K562 (cell line): ENCODE measurements around the gene DAGLB. TPM values are rescaled to one million over a fixed set of nuclear protein-coding genes. Genes with fewer than 3 reads are reported as not detected.
A peak's percentile ranks its signal among the peaks of the same experiment; 100 is the strongest.

ENCODE experiments used
- CBX1 ChIP-seq: sonication (generic); IDR thresholded peaks from 2 replicates; pipeline ENCODE4 v1.6.1; 2016; ENCODE audit warnings: antibody characterized with exemption, low read depth, mild to moderate bottlenecking
- CREBBP ChIP-seq: IDR thresholded peaks from one replicate; pipeline ENCODE4 v1.6.1; 2012; ENCODE audit warnings: low read depth, mild to moderate bottlenecking, control low read depth, inconsistent platforms, low read length
- DPF2 ChIP-seq: fragments of 450-650 bp; IDR thresholded peaks from 2 replicates; pipeline ENCODE4 v1.6.1; 2016
- HDAC6 ChIP-seq: IDR thresholded peaks from 2 replicates; pipeline ENCODE4 v1.6.1; 2012; ENCODE audit warnings: low read depth, mild to moderate bottlenecking, control low read depth, inconsistent platforms, low read length, moderate library complexity
- JUN ChIP-seq, 2 experiments: sonication (generic) in 1 of 2; formaldehyde crosslinking in 1 of 2; IDR thresholded peaks; 2 replicates each; pipeline versions ENCODE4 v1.6.1 to v1.8.0; 2012 to 2022; ENCODE audit warnings: borderline replicate concordance in 2 of 2, mild to moderate bottlenecking in 2 of 2, improper control_type of control experiment in 1 of 2, low read depth in 1 of 2, low read length in 1 of 2, missing genetic modification reagents in 1 of 2
- LCOR ChIP-seq: sonication (generic); formaldehyde crosslinking; IDR thresholded peaks from 2 replicates; pipeline ENCODE4 v1.8.0; 2022; ENCODE audit warnings: mild to moderate bottlenecking, missing genetic modification reagents
- LEF1 ChIP-seq: fragments of 450-650 bp; IDR thresholded peaks from 2 replicates; pipeline ENCODE4 v1.6.1; 2016; ENCODE audit warnings: mild to moderate bottlenecking
- MCM3 ChIP-seq: fragments of 450-650 bp; IDR thresholded peaks from 2 replicates; pipeline ENCODE4 v1.6.1; 2016
- MEF2A ChIP-seq: IDR thresholded peaks from 2 replicates; pipeline ENCODE4 v1.6.1; 2011; ENCODE audit warnings: low read depth, mild to moderate bottlenecking, low read length, moderate library complexity; ENCODE audit not compliant: control insufficient read depth
- NFIX ChIP-seq: fragments of 250-450 bp; sonication (Bioruptor Pico); IDR thresholded peaks from 2 replicates; pipeline ENCODE4 v1.4.0; 2020; ENCODE audit warnings: low read depth, mild to moderate bottlenecking, moderate library complexity
- PTBP1 ChIP-seq: fragments of 200-400 bp; formaldehyde crosslinking; IDR thresholded peaks from 2 replicates; pipeline ENCODE4 v1.6.1; 2017; ENCODE audit warnings: low read depth, low read length
- SMAD4 ChIP-seq: fragments of 250-450 bp; sonication (Bioruptor Pico); conservative IDR thresholded peaks from 2 replicates; pipeline ENCODE4 v1.8.0; 2021; ENCODE audit warnings: inconsistent platforms, mild to moderate bottlenecking, moderate library complexity
- SRSF7 ChIP-seq: fragments of 200-400 bp; formaldehyde crosslinking; optimal IDR thresholded peaks from 2 replicates; pipeline ENCODE3; 2017; ENCODE audit warnings: mild to moderate bottlenecking, low read depth, low read length
- TAF15 ChIP-seq: fragments of 200-400 bp; formaldehyde crosslinking; IDR thresholded peaks from 2 replicates; pipeline ENCODE4 v1.6.1; 2017; ENCODE audit warnings: mild to moderate bottlenecking, low read depth, low read length, moderate library complexity
- ZBTB7A ChIP-seq: IDR thresholded peaks from 2 replicates; pipeline ENCODE4 v1.6.1; 2011; ENCODE audit warnings: low read depth, mild to moderate bottlenecking, low read length, moderate library complexity, borderline replicate concordance; ENCODE audit not compliant: control insufficient read depth
- ZNF224 ChIP-seq: sonication (generic); formaldehyde crosslinking; IDR thresholded peaks from 2 replicates; pipeline ENCODE4 v1.8.0; 2022; ENCODE audit warnings: mild to moderate bottlenecking, missing genetic modification reagents
- ZNF436 ChIP-seq: fragments of 250-450, 450-650 bp; sonication (Bioruptor Pico); formaldehyde crosslinking; IDR thresholded peaks from 2 replicates; pipeline ENCODE4 v1.7.0; 2020; ENCODE audit warnings: mild to moderate bottlenecking
- ZNF445 ChIP-seq: fragments of 250-450 bp; sonication (Bioruptor Pico); IDR thresholded peaks from 2 replicates; pipeline ENCODE4 v1.4.0; 2020; ENCODE audit warnings: low read depth, mild to moderate bottlenecking, moderate library complexity
- ZNF551 ChIP-seq: fragments of 250-450 bp; sonication (Bioruptor Pico); IDR thresholded peaks from 2 replicates; pipeline ENCODE4 v1.5.0; 2021; ENCODE audit warnings: mild to moderate bottlenecking, moderate library complexity
- polyA plus RNA-seq, 8 experiments: library from polyadenylated mRNA; depleted of rRNA in 4 of 8; stranded (reverse) in 5 of 8; unstranded in 3 of 8; fragments of >200 nt; fragmentation: Nextera tagmentation in 2 of 8; fragmentation: Illumina TruSeq in 1 of 8; extraction: Ambion mirVana in 2 of 8; extraction: Trizol in 1 of 8; gene quantifications; 2 replicates each; pipeline versions ENCODE4 v1.2.1 to v1.2.3, GENCODE V29; 2011 to 2014; ENCODE audit warnings: inconsistent platforms in 1 of 8, missing spikeins in 1 of 8
- total RNA-seq, 7 experiments: library from RNA; depleted of rRNA in 6 of 7; stranded (reverse); fragments of >200 nt in 6 of 7; fragmentation: Illumina TruSeq in 2 of 7; extraction: Trizol in 2 of 7; gene quantifications; 2 replicates each; pipeline versions ENCODE4 v1.2.1 to v1.2.3, GENCODE V29; 2011 to 2021; ENCODE audit warnings: low replicate concordance in 1 of 7
- TF ChIP-seq, protein P1 (sequence below): sonication (generic); formaldehyde crosslinking; IDR thresholded peaks from 2 replicates; pipeline ENCODE4 v1.4.0; 2020; ENCODE audit warnings: mild to moderate bottlenecking, missing genetic modification reagents
- TF ChIP-seq, protein P2 (sequence below): sonication (generic); formaldehyde crosslinking; IDR thresholded peaks from 2 replicates; pipeline ENCODE4 v1.8.0; 2022; ENCODE audit warnings: missing genetic modification reagents, mild to moderate bottlenecking, borderline replicate concordance
- TF ChIP-seq, protein P3 (sequence below): fragments of 450-650 bp; conservative IDR thresholded peaks from 2 replicates; pipeline ENCODE4 v1.6.1; 2016; ENCODE audit warnings: missing genetic modification characterization, low read depth, mild to moderate bottlenecking, control low read depth, missing compliant biosample characterization

The DAGLB gene
- total and polyA plus RNA-seq, 9 of the 15 experiments (the other 6 are each of a cell fraction or from before 2014, with no cell fraction given), result 0.92 to 16.4 (median 9.3) TPM

DNA sequence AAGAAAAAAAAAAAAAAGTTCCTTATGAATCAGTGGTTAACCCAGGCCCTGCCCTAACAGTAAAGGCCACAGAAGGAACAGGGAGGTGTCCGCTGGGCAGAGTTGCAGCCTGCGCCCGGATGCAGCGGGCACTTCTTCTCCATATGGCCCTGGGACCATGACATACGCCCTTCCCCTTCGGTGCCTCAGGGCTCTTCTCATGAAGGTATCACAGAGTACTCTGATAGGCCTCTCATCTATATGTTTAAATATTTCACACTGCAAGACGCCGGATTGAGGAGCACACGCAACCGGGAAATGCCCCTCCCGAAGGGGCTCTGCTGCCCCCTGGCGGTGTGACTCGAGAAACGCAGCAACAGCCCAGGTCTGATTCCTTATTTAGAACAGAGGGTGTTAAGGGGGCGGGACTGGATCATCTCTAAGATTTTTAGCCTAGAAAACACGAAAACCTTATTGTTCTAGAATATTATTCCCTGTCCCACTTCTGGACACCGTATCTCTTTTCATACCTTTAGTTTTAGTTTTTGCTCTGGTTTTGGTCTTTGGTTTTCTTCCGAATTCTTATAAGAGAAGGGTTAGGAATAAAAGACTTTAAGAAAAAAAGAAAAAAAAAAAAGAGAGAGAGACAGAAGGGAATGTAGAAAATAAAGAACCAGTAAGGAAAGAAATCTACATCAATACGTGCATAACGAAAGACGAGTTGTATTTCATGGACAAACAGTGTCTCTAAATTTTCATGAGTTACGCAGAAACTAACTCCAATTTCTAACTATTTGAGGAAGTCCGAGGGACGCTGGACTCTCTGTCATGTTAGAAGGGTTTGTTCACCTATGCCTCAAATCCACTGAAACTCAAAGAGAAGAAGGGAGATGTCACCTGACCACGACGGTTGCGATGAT is 12.0 kb downstream of the DAGLB start (continued):
- no peak for TF ChIP-seq HDAC6
- TF ChIP-seq LEF1, result no peak
- TF ChIP-seq, protein P1, sequence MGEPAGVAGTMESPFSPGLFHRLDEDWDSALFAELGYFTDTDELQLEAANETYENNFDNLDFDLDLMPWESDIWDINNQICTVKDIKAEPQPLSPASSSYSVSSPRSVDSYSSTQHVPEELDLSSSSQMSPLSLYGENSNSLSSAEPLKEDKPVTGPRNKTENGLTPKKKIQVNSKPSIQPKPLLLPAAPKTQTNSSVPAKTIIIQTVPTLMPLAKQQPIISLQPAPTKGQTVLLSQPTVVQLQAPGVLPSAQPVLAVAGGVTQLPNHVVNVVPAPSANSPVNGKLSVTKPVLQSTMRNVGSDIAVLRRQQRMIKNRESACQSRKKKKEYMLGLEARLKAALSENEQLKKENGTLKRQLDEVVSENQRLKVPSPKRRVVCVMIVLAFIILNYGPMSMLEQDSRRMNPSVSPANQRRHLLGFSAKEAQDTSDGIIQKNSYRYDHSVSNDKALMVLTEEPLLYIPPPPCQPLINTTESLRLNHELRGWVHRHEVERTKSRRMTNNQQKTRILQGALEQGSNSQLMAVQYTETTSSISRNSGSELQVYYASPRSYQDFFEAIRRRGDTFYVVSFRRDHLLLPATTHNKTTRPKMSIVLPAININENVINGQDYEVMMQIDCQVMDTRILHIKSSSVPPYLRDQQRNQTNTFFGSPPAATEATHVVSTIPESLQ (CRISPR knock-in tag), result peak; percentile 56; the same call in 1 of the 2 replicates
- TF ChIP-seq ZBTB7A, result no peak
- TF ChIP-seq PTBP1, result no peak
- TF ChIP-seq SMAD4, result no peak
- TF ChIP-seq ZNF445 (CRISPR knock-in tag), result no peak
- TF ChIP-seq ZNF224 (CRISPR knock-in tag), result no peak
- TF ChIP-seq ZNF436 (CRISPR knock-in tag), result no peak
- no peak for TF ChIP-seq DPF2
- no peak for TF ChIP-seq SRSF7
- peak; percentile 85 for TF ChIP-seq MEF2A
- TF ChIP-seq, protein P2, sequence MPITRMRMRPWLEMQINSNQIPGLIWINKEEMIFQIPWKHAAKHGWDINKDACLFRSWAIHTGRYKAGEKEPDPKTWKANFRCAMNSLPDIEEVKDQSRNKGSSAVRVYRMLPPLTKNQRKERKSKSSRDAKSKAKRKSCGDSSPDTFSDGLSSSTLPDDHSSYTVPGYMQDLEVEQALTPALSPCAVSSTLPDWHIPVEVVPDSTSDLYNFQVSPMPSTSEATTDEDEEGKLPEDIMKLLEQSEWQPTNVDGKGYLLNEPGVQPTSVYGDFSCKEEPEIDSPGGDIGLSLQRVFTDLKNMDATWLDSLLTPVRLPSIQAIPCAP (CRISPR knock-in tag), result no peak
- TF ChIP-seq MCM3, result no peak
- no peak for TF ChIP-seq CBX1
- no peak for TF ChIP-seq ZNF551
- 0 out of 2 replicates have a peak, but pooled peaks have one; percentile 32 for TF ChIP-seq LCOR (CRISPR knock-in tag)
- no peak for TF ChIP-seq CREBBP
- no peak for TF ChIP-seq TAF15
- TF ChIP-seq, protein P3, sequence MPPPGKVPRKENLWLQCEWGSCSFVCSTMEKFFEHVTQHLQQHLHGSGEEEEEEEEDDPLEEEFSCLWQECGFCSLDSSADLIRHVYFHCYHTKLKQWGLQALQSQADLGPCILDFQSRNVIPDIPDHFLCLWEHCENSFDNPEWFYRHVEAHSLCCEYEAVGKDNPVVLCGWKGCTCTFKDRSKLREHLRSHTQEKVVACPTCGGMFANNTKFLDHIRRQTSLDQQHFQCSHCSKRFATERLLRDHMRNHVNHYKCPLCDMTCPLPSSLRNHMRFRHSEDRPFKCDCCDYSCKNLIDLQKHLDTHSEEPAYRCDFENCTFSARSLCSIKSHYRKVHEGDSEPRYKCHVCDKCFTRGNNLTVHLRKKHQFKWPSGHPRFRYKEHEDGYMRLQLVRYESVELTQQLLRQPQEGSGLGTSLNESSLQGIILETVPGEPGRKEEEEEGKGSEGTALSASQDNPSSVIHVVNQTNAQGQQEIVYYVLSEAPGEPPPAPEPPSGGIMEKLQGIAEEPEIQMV (tag), result no peak
- 0 out of 2 replicates have a peak, but pooled peaks have one; percentile 31 for TF ChIP-seq JUN (IDR thresholded peaks at IDR 0.05; ENCODE audit: borderline replicate concordance, low read depth, low read length)
- TF ChIP-seq JUN (CRISPR knock-in tag; IDR thresholded peaks at IDR 0.05; ENCODE audit: borderline replicate concordance), result no peak
- no peak for TF ChIP-seq NFIX (CRISPR knock-in tag)
